A673 (cell line): ENCODE measurements around the gene CDH4. TPM values are rescaled to one million over a fixed set of nuclear protein-coding genes. Genes with fewer than 3 reads are reported as not detected.

Source experiments
- BruUV-seq: library from RNA; stranded (reverse); fragments of 400-500 nt; replicated peaks from 2 replicates; lab custom pipeline; 2021; lab: Mats Ljungman, UMichigan
- CTCF ChIA-PET: fragments of 300-600 bp; sonication (Branson Sonifier 250); formaldehyde crosslinking; loops from one replicate; lab custom pipeline; 2022; ENCODE audit warnings: antibody characterized with exemption; lab: Charles Lee
- POLR2A ChIA-PET: fragments of 300-600 bp; sonication (Branson Sonifier 250); formaldehyde crosslinking; loops from one replicate; lab custom pipeline; 2022; ENCODE audit warnings: antibody characterized with exemption; ENCODE audit not compliant: low non-redundant PET; lab: Charles Lee
- DNase-seq: peaks from one replicate; pipeline ENCODE4 v3.0.0-alpha.2; 2015; ENCODE audit warnings: low spot score
- H3K27ac ChIP-seq: fragments of 200-600 bp; sonication (generic); 2 replicates; pipeline ENCODE4 v1.5.1; 2016; ENCODE audit warnings: mixed run types, low read depth, mild to moderate bottlenecking, mixed read lengths, antibody characterized with exemption, low read length; ENCODE audit not compliant: poor library complexity, severe bottlenecking
- H3K27me3 ChIP-seq: fragments of 200-600 bp; sonication (generic); replicated peaks from 2 replicates; pipeline ENCODE4 v1.6.1; 2017; ENCODE audit warnings: mixed run types, low read depth, mild to moderate bottlenecking, mixed read lengths, antibody characterized with exemption, low read length; ENCODE audit not compliant: insufficient read depth, poor library complexity
- H3K36me3 ChIP-seq: fragments of 200-600 bp; sonication (generic); 2 replicates; pipeline ENCODE4 v1.6.1; 2016; ENCODE audit warnings: mixed run types, mild to moderate bottlenecking, mixed read lengths, antibody characterized with exemption, low read length; ENCODE audit not compliant: insufficient read depth, poor library complexity, severe bottlenecking
- H3K4me1 ChIP-seq: fragments of 200-600 bp; sonication (generic); 2 replicates; pipeline ENCODE4 v1.6.1; 2017; ENCODE audit warnings: mixed run types, mild to moderate bottlenecking, mixed read lengths, antibody characterized with exemption, low read length; ENCODE audit not compliant: insufficient read depth, poor library complexity, severe bottlenecking
- H3K4me3 ChIP-seq: fragments of 200-600 bp; sonication (generic); 2 replicates; pipeline ENCODE4 v1.5.1; 2016; ENCODE audit warnings: low read depth, mixed run types, mild to moderate bottlenecking, mixed read lengths, low read length; ENCODE audit not compliant: poor library complexity, severe bottlenecking
- H3K9me3 ChIP-seq: fragments of 200-600 bp; sonication (generic); 2 replicates; pipeline ENCODE4 v1.6.1; 2016; ENCODE audit warnings: mixed run types, low read depth, mild to moderate bottlenecking, mixed read lengths, antibody characterized with exemption, low read length; ENCODE audit not compliant: poor library complexity, severe bottlenecking
- EZH2 ChIP-seq: fragments of 200-600 bp; sonication (generic); IDR thresholded peaks from 2 replicates; pipeline ENCODE4 v1.6.1; 2017; ENCODE audit warnings: borderline replicate concordance, low read depth, mild to moderate bottlenecking, mixed read lengths, antibody characterized with exemption, low read length; ENCODE audit not compliant: poor library complexity, severe bottlenecking
- intact Hi-C: fragments of 100-400 bp; cut with micrococcal nuclease; formaldehyde crosslinking; loops from one replicate; pipeline ENCODE4 v1.10.0; 2022; ENCODE audit not compliant: unreplicated experiment
- total RNA-seq: library from RNA; stranded (reverse); gene quantifications from 2 replicates; pipeline ENCODE4 v1.2.3, GENCODE V29; 2021
- TF ChIP-seq, protein P1 (sequence below): fragments of 300-800, 200-600 bp; sonication (generic); conservative IDR thresholded peaks from 2 replicates; pipeline ENCODE4 v1.5.1; 2017; ENCODE audit warnings: low read depth, mild to moderate bottlenecking, antibody characterized with exemption, low read length, moderate library complexity, mixed read lengths

CDH4 gene
- total RNA-seq, 1 experiment from 2014 or later = 8.3 TPM

GRCh38 chr20:61905781-61906523 is 653.9 kb downstream of the CDH4 start:
- Histone ChIP-seq H3K4me1 (no peaks in the 10 kb centered on the region), H3K4me3 (no peak overlapping the region), H3K27me3 (peaks cover 37% of the 10 kb centered on the region), H3K27ac (no peak overlapping the region), H3K36me3 (no peaks in the 10 kb centered on the region), H3K9me3 (no peaks in the 10 kb centered on the region)
- TF ChIP-seq, protein P1, sequence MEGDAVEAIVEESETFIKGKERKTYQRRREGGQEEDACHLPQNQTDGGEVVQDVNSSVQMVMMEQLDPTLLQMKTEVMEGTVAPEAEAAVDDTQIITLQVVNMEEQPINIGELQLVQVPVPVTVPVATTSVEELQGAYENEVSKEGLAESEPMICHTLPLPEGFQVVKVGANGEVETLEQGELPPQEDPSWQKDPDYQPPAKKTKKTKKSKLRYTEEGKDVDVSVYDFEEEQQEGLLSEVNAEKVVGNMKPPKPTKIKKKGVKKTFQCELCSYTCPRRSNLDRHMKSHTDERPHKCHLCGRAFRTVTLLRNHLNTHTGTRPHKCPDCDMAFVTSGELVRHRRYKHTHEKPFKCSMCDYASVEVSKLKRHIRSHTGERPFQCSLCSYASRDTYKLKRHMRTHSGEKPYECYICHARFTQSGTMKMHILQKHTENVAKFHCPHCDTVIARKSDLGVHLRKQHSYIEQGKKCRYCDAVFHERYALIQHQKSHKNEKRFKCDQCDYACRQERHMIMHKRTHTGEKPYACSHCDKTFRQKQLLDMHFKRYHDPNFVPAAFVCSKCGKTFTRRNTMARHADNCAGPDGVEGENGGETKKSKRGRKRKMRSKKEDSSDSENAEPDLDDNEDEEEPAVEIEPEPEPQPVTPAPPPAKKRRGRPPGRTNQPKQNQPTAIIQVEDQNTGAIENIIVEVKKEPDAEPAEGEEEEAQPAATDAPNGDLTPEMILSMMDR = no peak
- TF ChIP-seq EZH2 = no peak
- intact Hi-C loops = no loop called here
- ChIA-PET POLR2A (no interaction called here), CTCF (no interaction called here)
- DNase-seq = no peak
- no TSS peak for BruUV-seq

GRCh38 chr20:61907081-61907891 is 655.2 kb downstream of the CDH4 start:
- Histone ChIP-seq H3K27me3 (peaks cover 29% of the 10 kb centered on the region), H3K4me1 (no peaks in the 10 kb centered on the region), H3K36me3 (no peaks in the 10 kb centered on the region), H3K9me3 (no peaks in the 10 kb centered on the region), H3K4me3 (no peak overlapping the region), H3K27ac (no peak overlapping the region)
- no TSS peak for BruUV-seq
- TF ChIP-seq EZH2 = no peak
- TF ChIP-seq, protein P1 = no peak
- DNase-seq = no peak
- ChIA-PET CTCF (no interaction called here), POLR2A (no interaction called here)
- intact Hi-C loops = no loop called here

GRCh38 chr20:61908057-61909026 is 656.3 kb downstream of the CDH4 start:
- Histone ChIP-seq H3K27ac (no peak overlapping the region), H3K36me3 (no peaks in the 10 kb centered on the region), H3K9me3 (no peaks in the 10 kb centered on the region), H3K4me3 (no peak overlapping the region), H3K4me1 (no peaks in the 10 kb centered on the region), H3K27me3 (peaks cover 28% of the 10 kb centered on the region)
- TF ChIP-seq, protein P1 = no peak
- TF ChIP-seq EZH2 = no peak
- CTCF ChIA-PET = no interaction called here
- no TSS peak for BruUV-seq
- intact Hi-C loops = no loop called here
- DNase-seq = no peak
- POLR2A ChIA-PET = no interaction called here
